RWPE1 (cell line): ENCODE results near the gene MUC4.

Experiments
- CTCF ChIA-PET: fragments of 350-600 bp; sonication (Branson Sonifier 250); formaldehyde crosslinking; extraction: SDS; loops from one replicate; lab custom pipeline; 2021; lab: Yijun Ruan, JAX
- POLR2A ChIA-PET: fragments of 400-600 bp; formaldehyde crosslinking; extraction: SDS; loops from one replicate; lab custom pipeline; 2020; ENCODE audit warnings: antibody characterized with exemption; ENCODE audit not compliant: low non-redundant PET; lab: Yijun Ruan, JAX
- DNase-seq: peaks from one replicate; pipeline ENCODE4 v3.0.0; 2012; ENCODE audit warnings: low spot score
- H3K27ac ChIP-seq: fragments of 450-650 bp; 2 replicates; pipeline ENCODE4 v1.5.1; 2017
- CTCF ChIP-seq: fragments of 450-650 bp; conservative IDR thresholded peaks from 2 replicates; pipeline ENCODE4 v1.5.1; 2017; ENCODE audit warnings: low read depth, mild to moderate bottlenecking

Gene MUC4

GRCh38 chr3:195838714-195839113, 27.0 kb upstream of the MUC4 start:
- TF ChIP-seq CTCF, result no peak
- no peak for DNase-seq
- POLR2A ChIA-PET, result no interaction called here
- CTCF ChIA-PET, result interaction anchor here (0.6 to 1.2 kb wide), 2 partner anchors 10 to 11 kb away, joined by 3 read pairs; no protein-coding TSS in a partner anchor
- H3K27ac ChIP-seq, result no peak overlapping the region

GRCh38 chr3:195836476-195837135, 24.9 kb upstream of the MUC4 start:
- POLR2A ChIA-PET, result no interaction called here
- H3K27ac ChIP-seq, result no peak overlapping the region
- DNase-seq, result no peak
- CTCF ChIA-PET, result interaction anchor here (0.7 to 1.2 kb wide), 2 partner anchors 14 to 86 kb away, joined by 3 to 10 read pairs; no protein-coding TSS in a partner anchor
- TF ChIP-seq CTCF, result no peak

- ChIA-PET POLR2A (no interaction called here), CTCF (interaction anchor here (0.7 to 1.2 kb wide), 2 partner anchors 15 to 87 kb away, joined by 3 to 10 read pairs; no protein-coding TSS in a partner anchor)
- no peak for TF ChIP-seq CTCF
- H3K27ac ChIP-seq, result no peak overlapping the region
- no peak for DNase-seq
Observed at GRCh38 chr3:195835791-195836190, 24.1 kb upstream of the MUC4 start.

- TF ChIP-seq CTCF, result no peak
- no peak for DNase-seq
- ChIA-PET CTCF (no interaction called here), POLR2A (no interaction called here)
- H3K27ac ChIP-seq, result no peak overlapping the region
Observed at GRCh38 chr3:195834675-195835583, 23.2 kb upstream of the MUC4 start.

- peak overlapping the region; percentile 9; the same call in 1 of the 2 replicates for H3K27ac ChIP-seq
- POLR2A ChIA-PET, result no interaction called here
- CTCF ChIA-PET, result no interaction called here
- no peak for DNase-seq
- no peak for TF ChIP-seq CTCF
Observed at GRCh38 chr3:195829897-195830254, 18.1 kb upstream of the MUC4 start.

GRCh38 chr3:195828762-195829161, 17.0 kb upstream of the MUC4 start:
- H3K27ac ChIP-seq, result peak overlapping the region; percentile 9; the same call in 1 of the 2 replicates
- no peak for DNase-seq
- TF ChIP-seq CTCF, result no peak
- CTCF ChIA-PET, result no interaction called here
- POLR2A ChIA-PET, result no interaction called here
